ENCODE data around the gene TMEM200A.

TMEM200A gene

GRCh38 chr6:130379223-130379622, 13.4 kb downstream of the TMEM200A start:
- DNase-seq = no peak

GRCh38 chr6:130381012-130381411, 15.2 kb downstream of the TMEM200A start:
- no peak for DNase-seq

GRCh38 chr6:130381459-130382380, 15.9 kb downstream of the TMEM200A start:
- DNase-seq = no peak

- DNase-seq = no peak
These were observed 17.2 kb downstream of the TMEM200A start for GRCh38 chr6:130382872-130383490.

GRCh38 chr6:130385064-130385695, 19.4 kb downstream of the TMEM200A start:
- no peak for DNase-seq

GRCh38 chr6:130389142-130389541, 23.3 kb downstream of the TMEM200A start:
- DNase-seq = no peak

- DNase-seq = no peak
These were observed 25.1 kb downstream of the TMEM200A start for GRCh38 chr6:130390890-130391289.

- no peak for DNase-seq
These were observed 27.5 kb downstream of the TMEM200A start for GRCh38 chr6:130393306-130393705.

GRCh38 chr6:130394246-130394645, 28.4 kb downstream of the TMEM200A start:
- no peak for DNase-seq

GRCh38 chr6:130395164-130395563, 29.3 kb downstream of the TMEM200A start:
- DNase-seq = no peak

- no peak for DNase-seq
These were observed 30.9 kb downstream of the TMEM200A start for GRCh38 chr6:130396722-130397121.

- no peak for DNase-seq
These were observed 39.7 kb downstream of the TMEM200A start for GRCh38 chr6:130405549-130405948.

- DNase-seq = no peak
These were observed 41.2 kb downstream of the TMEM200A start for GRCh38 chr6:130407032-130407431.

- DNase-seq = no peak
These were observed 43.7 kb downstream of the TMEM200A start for GRCh38 chr6:130409418-130410100.

GRCh38 chr6:130411481-130411880, 45.7 kb downstream of the TMEM200A start:
- no peak for DNase-seq

GRCh38 chr6:130412556-130413290, 46.9 kb downstream of the TMEM200A start:
- DNase-seq = no peak

- no peak for DNase-seq
These were observed 52.1 kb downstream of the TMEM200A start for GRCh38 chr6:130417951-130418350.

GRCh38 chr6:130420911-130421310, 55.1 kb downstream of the TMEM200A start:
- DNase-seq = no peak

- DNase-seq = no peak
These were observed 55.8 kb downstream of the TMEM200A start for GRCh38 chr6:130421585-130421984.

- DNase-seq = no peak
These were observed 57.2 kb downstream of the TMEM200A start for GRCh38 chr6:130423044-130423443.

- DNase-seq = no peak
These were observed 58.9 kb downstream of the TMEM200A start for GRCh38 chr6:130424710-130425109.

- DNase-seq = no peak
These were observed 59.7 kb downstream of the TMEM200A start for GRCh38 chr6:130425537-130425936.
